ENCODE measurements around the gene CD40LG.

The CD40LG gene

GRCh38 chrX:136650811-136651210 is 2.9 kb downstream of the CD40LG start:
- H3K9ac ChIP-seq (ENCODE audit: low read length) = no peak overlapping the region
- TF ChIP-seq, protein P1, sequence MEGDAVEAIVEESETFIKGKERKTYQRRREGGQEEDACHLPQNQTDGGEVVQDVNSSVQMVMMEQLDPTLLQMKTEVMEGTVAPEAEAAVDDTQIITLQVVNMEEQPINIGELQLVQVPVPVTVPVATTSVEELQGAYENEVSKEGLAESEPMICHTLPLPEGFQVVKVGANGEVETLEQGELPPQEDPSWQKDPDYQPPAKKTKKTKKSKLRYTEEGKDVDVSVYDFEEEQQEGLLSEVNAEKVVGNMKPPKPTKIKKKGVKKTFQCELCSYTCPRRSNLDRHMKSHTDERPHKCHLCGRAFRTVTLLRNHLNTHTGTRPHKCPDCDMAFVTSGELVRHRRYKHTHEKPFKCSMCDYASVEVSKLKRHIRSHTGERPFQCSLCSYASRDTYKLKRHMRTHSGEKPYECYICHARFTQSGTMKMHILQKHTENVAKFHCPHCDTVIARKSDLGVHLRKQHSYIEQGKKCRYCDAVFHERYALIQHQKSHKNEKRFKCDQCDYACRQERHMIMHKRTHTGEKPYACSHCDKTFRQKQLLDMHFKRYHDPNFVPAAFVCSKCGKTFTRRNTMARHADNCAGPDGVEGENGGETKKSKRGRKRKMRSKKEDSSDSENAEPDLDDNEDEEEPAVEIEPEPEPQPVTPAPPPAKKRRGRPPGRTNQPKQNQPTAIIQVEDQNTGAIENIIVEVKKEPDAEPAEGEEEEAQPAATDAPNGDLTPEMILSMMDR (IDR thresholded peaks at IDR 0.05; ENCODE audit: insufficient read depth, low read length, poor library complexity, severe bottlenecking) = no peak
- no peak for TF ChIP-seq EZH2phosphoT487 (conservative IDR thresholded peaks at IDR 0.05; ENCODE audit: low read length)
- H3K36me3 ChIP-seq (ENCODE audit: low read length) = no peaks in the 10 kb centered on the region
- no peaks in the 10 kb centered on the region for H3K9me3 ChIP-seq (ENCODE audit: insufficient read depth, low read length)
- H3K4me2 ChIP-seq (ENCODE audit: low read depth, low read length, poor library complexity, severe bottlenecking) = no peak overlapping the region
- H3F3A ChIP-seq (ENCODE audit: insufficient read depth) = no peaks in the 10 kb centered on the region
- H3K9me2 ChIP-seq (replicated peaks; ENCODE audit: insufficient read depth, low read length) = no peaks in the 10 kb centered on the region
- no peak overlapping the region for H3K4me3 ChIP-seq (ENCODE audit: insufficient read depth, low read length, poor library complexity, severe bottlenecking)
- H3K79me2 ChIP-seq (ENCODE audit: insufficient read depth, low read length) = no peaks in the 10 kb centered on the region
- H3K27ac ChIP-seq (ENCODE audit: low read depth, low read length) = no peak overlapping the region
- no peak overlapping the region for H2AFZ ChIP-seq (ENCODE audit: low read depth, low read length, severe bottlenecking)
- H4K20me1 ChIP-seq (ENCODE audit: low read depth, low read length) = no peaks in the 10 kb centered on the region
- no peaks in the 10 kb centered on the region for H3K27me3 ChIP-seq (ENCODE audit: low read length)

- TF ChIP-seq EZH2phosphoT487 (conservative IDR thresholded peaks at IDR 0.05; ENCODE audit: low read length) = no peak
- TF ChIP-seq, protein P1 (IDR thresholded peaks at IDR 0.05; ENCODE audit: insufficient read depth, low read length, poor library complexity, severe bottlenecking) = no peak
- Histone ChIP-seq H4K20me1 (ENCODE audit: low read depth, low read length) (no peaks in the 10 kb centered on the region), H3K4me2 (ENCODE audit: low read depth, low read length, poor library complexity, severe bottlenecking) (no peak overlapping the region), H3F3A (ENCODE audit: insufficient read depth) (no peaks in the 10 kb centered on the region), H3K4me3 (ENCODE audit: insufficient read depth, low read length, poor library complexity, severe bottlenecking) (no peak overlapping the region), H3K9me2 (replicated peaks; ENCODE audit: insufficient read depth, low read length) (no peaks in the 10 kb centered on the region), H3K36me3 (ENCODE audit: low read length) (no peaks in the 10 kb centered on the region), H3K9ac (ENCODE audit: low read length) (no peak overlapping the region), H3K79me2 (ENCODE audit: insufficient read depth, low read length) (no peaks in the 10 kb centered on the region), H3K27ac (ENCODE audit: low read depth, low read length) (no peak overlapping the region), H2AFZ (ENCODE audit: low read depth, low read length, severe bottlenecking) (no peak overlapping the region), H3K9me3 (ENCODE audit: insufficient read depth, low read length) (no peaks in the 10 kb centered on the region), H3K27me3 (ENCODE audit: low read length) (no peaks in the 10 kb centered on the region)
Observed at GRCh38 chrX:136652822-136653723, 5.1 kb downstream of the CD40LG start.

- H3K4me3 ChIP-seq (ENCODE audit: insufficient read depth, low read length, poor library complexity, severe bottlenecking) = no peak overlapping the region
Observed at GRCh38 chrX:136656361-136656964, 8.5 kb downstream of the CD40LG start.

More at GRCh38 chrX:136656361-136656964, 8.5 kb downstream of the CD40LG start:
- Histone ChIP-seq H3K27me3 (ENCODE audit: low read length) (no peaks in the 10 kb centered on the region), H3F3A (ENCODE audit: insufficient read depth) (no peaks in the 10 kb centered on the region), H3K9me2 (replicated peaks; ENCODE audit: insufficient read depth, low read length) (no peaks in the 10 kb centered on the region), H3K79me2 (ENCODE audit: insufficient read depth, low read length) (no peaks in the 10 kb centered on the region), H3K9ac (ENCODE audit: low read length) (no peak overlapping the region), H3K36me3 (ENCODE audit: low read length) (no peaks in the 10 kb centered on the region), H3K27ac (ENCODE audit: low read depth, low read length) (no peak overlapping the region), H4K20me1 (ENCODE audit: low read depth, low read length) (no peaks in the 10 kb centered on the region), H2AFZ (ENCODE audit: low read depth, low read length, severe bottlenecking) (no peak overlapping the region), H3K4me2 (ENCODE audit: low read depth, low read length, poor library complexity, severe bottlenecking) (no peak overlapping the region), H3K9me3 (ENCODE audit: insufficient read depth, low read length) (no peaks in the 10 kb centered on the region)
- TF ChIP-seq EZH2phosphoT487 (conservative IDR thresholded peaks at IDR 0.05; ENCODE audit: low read length) = no peak
- TF ChIP-seq, protein P1 (IDR thresholded peaks at IDR 0.05; ENCODE audit: insufficient read depth, low read length, poor library complexity, severe bottlenecking) = no peak

All from SU-DHL-6 (cell line).